HepG2 (cell line): ENCODE results near the gene TBX21. TPM values are rescaled to one million over a fixed set of nuclear protein-coding genes. Genes with fewer than 3 reads are reported as not detected.

Source experiments
- ATM ChIP-seq: fragments of 450-650 bp; IDR thresholded peaks from 2 replicates; pipeline ENCODE4 v1.7.1; 2017; ENCODE audit warnings: mild to moderate bottlenecking, borderline replicate concordance
- CBX5 ChIP-seq: sonication (generic); formaldehyde crosslinking; IDR thresholded peaks from 2 replicates; pipeline ENCODE4 v1.4.0; 2020; ENCODE audit warnings: missing genetic modification reagents, borderline replicate concordance
- E2F1 ChIP-seq: sonication (generic); formaldehyde crosslinking; IDR thresholded peaks from 2 replicates; pipeline ENCODE4 v1.5.0; 2020; ENCODE audit warnings: missing genetic modification reagents
- ETV6 ChIP-seq: sonication (generic); formaldehyde crosslinking; conservative IDR thresholded peaks from 2 replicates; pipeline ENCODE4 v1.4.0; 2020; ENCODE audit warnings: missing genetic modification reagents
- FOXO1 ChIP-seq: sonication (generic); formaldehyde crosslinking; IDR thresholded peaks from 2 replicates; pipeline ENCODE4 v1.4.0; 2020; ENCODE audit warnings: missing genetic modification reagents
- GABPB1 ChIP-seq: IDR thresholded peaks from 2 replicates; pipeline ENCODE4 v1.6.1; 2016; ENCODE audit warnings: mild to moderate bottlenecking, missing genetic modification reagents, moderate library complexity, missing compliant biosample characterization
- HNRNPUL1 ChIP-seq: fragments of 200-400 bp; formaldehyde crosslinking; IDR thresholded peaks from 2 replicates; pipeline ENCODE4 v1.6.1; 2017; ENCODE audit warnings: low read depth, mild to moderate bottlenecking, low read length, moderate library complexity
- NFYC ChIP-seq: IDR thresholded peaks from 2 replicates; pipeline ENCODE4 v1.6.1; 2016; ENCODE audit warnings: missing genetic modification reagents, missing compliant biosample characterization
- NR2F6 ChIP-seq, 2 experiments: IDR thresholded peaks; 2 replicates each; pipeline ENCODE4 v1.6.1; 2016; ENCODE audit warnings: antibody characterized with exemption in 1 of 2, mild to moderate bottlenecking in 1 of 2
- PAXIP1 ChIP-seq: sonication (generic); formaldehyde crosslinking; conservative IDR thresholded peaks from 2 replicates; pipeline ENCODE4 v1.4.0; 2020; ENCODE audit warnings: mild to moderate bottlenecking, missing genetic modification reagents, moderate library complexity
- POLR2G ChIP-seq: fragments of 200-400 bp; formaldehyde crosslinking; IDR thresholded peaks from 2 replicates; pipeline ENCODE4 v1.6.1; 2018; ENCODE audit warnings: mild to moderate bottlenecking, low read depth, low read length, moderate library complexity
- RARG ChIP-seq: sonication (generic); formaldehyde crosslinking; IDR thresholded peaks from 2 replicates; pipeline ENCODE4 v1.4.0; 2020; ENCODE audit warnings: low read depth, mild to moderate bottlenecking, missing genetic modification reagents
- SMAD9 ChIP-seq: sonication (generic); formaldehyde crosslinking; IDR thresholded peaks from 2 replicates; pipeline ENCODE4 v1.5.1; 2020; ENCODE audit warnings: mild to moderate bottlenecking, missing genetic modification reagents
- TMF1 ChIP-seq: sonication (generic); formaldehyde crosslinking; IDR thresholded peaks from 2 replicates; pipeline ENCODE4 v1.8.1; 2022; ENCODE audit warnings: low read depth, missing genetic modification reagents
- ZMYM3 ChIP-seq: sonication (generic); formaldehyde crosslinking; IDR thresholded peaks from 2 replicates; pipeline ENCODE4 v1.5.1; 2020; ENCODE audit warnings: mild to moderate bottlenecking, missing genetic modification reagents
- ZNF292 ChIP-seq: sonication (generic); formaldehyde crosslinking; IDR thresholded peaks from 2 replicates; pipeline ENCODE4 v1.8.1; 2022; ENCODE audit warnings: mild to moderate bottlenecking, low read depth, missing genetic modification reagents, borderline replicate concordance
- ZNF543 ChIP-seq: sonication (generic); formaldehyde crosslinking; IDR thresholded peaks from 2 replicates; pipeline ENCODE4 v1.4.0; 2020; ENCODE audit warnings: mild to moderate bottlenecking, missing genetic modification reagents
- ZNF605 ChIP-seq: sonication (generic); formaldehyde crosslinking; IDR thresholded peaks from 2 replicates; pipeline ENCODE4 v1.8.0; 2022; ENCODE audit warnings: mild to moderate bottlenecking, missing genetic modification reagents
- ZNF746 ChIP-seq: sonication (generic); formaldehyde crosslinking; IDR thresholded peaks from 2 replicates; pipeline ENCODE4 v1.8.0; 2022; ENCODE audit warnings: mild to moderate bottlenecking, missing genetic modification reagents
- polyA plus RNA-seq, 8 experiments: library from polyadenylated mRNA; depleted of rRNA in 3 of 8; stranded (reverse) in 7 of 8; unstranded in 1 of 8; fragments of >200 nt; fragmentation: Illumina TruSeq in 4 of 8; extraction: Trizol in 4 of 8; gene quantifications; 2 replicates each; pipeline versions ENCODE4 v1.2.1 to v1.2.3, GENCODE V29; 2011 to 2016; ENCODE audit warnings: low read depth in 4 of 8, missing spikeins in 1 of 8, mixed read lengths in 1 of 8; ENCODE audit not compliant: insufficient read depth in 1 of 8
- total RNA-seq, 5 experiments: library from RNA; depleted of rRNA; stranded (reverse); fragments of >200 nt; fragmentation: Illumina TruSeq; extraction: Trizol; gene quantifications; 2 replicates each; pipeline ENCODE4 v1.2.3, GENCODE V29; 2016; ENCODE audit warnings: low read depth in 1 of 5
- TF ChIP-seq, protein P1 (sequence below): sonication (generic); formaldehyde crosslinking; IDR thresholded peaks from 2 replicates; pipeline ENCODE4 v1.5.0; 2020; ENCODE audit warnings: mild to moderate bottlenecking, missing genetic modification reagents
- TF ChIP-seq, protein P2 (sequence below): sonication (generic); formaldehyde crosslinking; IDR thresholded peaks from 2 replicates; pipeline ENCODE4 v1.4.0; 2020; ENCODE audit warnings: mild to moderate bottlenecking, missing genetic modification reagents

TBX21 gene
- total and polyA plus RNA-seq, 2 of the 13 experiments (the other 11 are each of a cell fraction or from before 2014, with no cell fraction given) = not detected

DNA sequence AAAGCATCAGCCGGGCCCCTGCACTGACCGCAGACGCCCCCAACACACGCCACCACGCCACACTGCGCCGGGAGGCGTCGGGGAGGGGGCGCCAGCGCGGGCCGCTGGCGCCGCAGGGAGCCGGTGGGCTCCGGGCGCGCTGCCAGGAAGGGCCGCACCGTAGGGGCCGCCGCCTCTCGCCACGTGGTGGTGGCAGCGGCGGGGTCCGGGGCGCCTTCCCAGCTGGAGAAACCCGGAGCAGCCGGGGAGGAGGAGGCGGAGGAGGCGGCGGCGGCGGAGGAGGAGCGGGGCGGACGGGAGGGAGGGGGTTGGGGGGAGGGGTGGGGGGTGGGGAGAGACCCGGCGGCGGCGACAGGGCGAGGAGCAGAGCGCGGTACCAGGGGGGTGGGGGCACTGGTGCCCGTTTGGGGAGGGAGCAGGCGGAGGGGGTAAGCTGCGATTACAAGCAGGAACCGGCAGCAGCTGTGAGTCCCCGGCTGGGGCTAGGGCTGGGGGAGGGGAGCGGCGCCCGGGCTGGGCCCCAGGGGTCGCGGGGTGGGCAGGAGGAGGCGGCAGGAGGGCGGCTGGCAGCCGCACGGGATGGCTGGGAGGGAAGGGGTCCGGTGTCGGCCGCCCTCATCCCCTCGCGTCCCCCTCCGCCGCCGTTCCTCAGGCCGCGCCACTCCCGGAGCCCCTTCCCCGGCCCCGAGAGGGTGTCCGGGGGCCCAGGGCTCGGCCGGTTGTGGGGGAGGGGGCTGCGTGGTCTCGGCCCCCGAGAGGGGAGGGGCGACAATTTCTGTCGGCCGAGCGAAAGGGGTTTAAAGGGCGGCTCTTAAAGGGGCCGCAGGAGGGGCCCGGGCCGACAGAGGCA is 39.1 kb upstream of the TBX21 start, which contains the start of gene TBKBP1 (continued):
- no peak for TF ChIP-seq POLR2G
- TF ChIP-seq CBX5 (CRISPR knock-in tag) = no peak
- no peak for TF ChIP-seq ZNF543 (CRISPR knock-in tag)
- no peak for TF ChIP-seq ETV6 (CRISPR knock-in tag)
- TF ChIP-seq E2F1 (CRISPR knock-in tag) = 0 out of 2 replicates have a peak, but pooled peaks have one; percentile 26
- TF ChIP-seq, protein P1, sequence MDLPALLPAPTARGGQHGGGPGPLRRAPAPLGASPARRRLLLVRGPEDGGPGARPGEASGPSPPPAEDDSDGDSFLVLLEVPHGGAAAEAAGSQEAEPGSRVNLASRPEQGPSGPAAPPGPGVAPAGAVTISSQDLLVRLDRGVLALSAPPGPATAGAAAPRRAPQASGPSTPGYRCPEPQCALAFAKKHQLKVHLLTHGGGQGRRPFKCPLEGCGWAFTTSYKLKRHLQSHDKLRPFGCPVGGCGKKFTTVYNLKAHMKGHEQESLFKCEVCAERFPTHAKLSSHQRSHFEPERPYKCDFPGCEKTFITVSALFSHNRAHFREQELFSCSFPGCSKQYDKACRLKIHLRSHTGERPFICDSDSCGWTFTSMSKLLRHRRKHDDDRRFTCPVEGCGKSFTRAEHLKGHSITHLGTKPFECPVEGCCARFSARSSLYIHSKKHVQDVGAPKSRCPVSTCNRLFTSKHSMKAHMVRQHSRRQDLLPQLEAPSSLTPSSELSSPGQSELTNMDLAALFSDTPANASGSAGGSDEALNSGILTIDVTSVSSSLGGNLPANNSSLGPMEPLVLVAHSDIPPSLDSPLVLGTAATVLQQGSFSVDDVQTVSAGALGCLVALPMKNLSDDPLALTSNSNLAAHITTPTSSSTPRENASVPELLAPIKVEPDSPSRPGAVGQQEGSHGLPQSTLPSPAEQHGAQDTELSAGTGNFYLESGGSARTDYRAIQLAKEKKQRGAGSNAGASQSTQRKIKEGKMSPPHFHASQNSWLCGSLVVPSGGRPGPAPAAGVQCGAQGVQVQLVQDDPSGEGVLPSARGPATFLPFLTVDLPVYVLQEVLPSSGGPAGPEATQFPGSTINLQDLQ (CRISPR knock-in tag) = no peak
- no peak for TF ChIP-seq ZNF746 (CRISPR knock-in tag)
- TF ChIP-seq NR2F6 (IDR thresholded peaks at IDR 0.05) = no peak
- no peak for TF ChIP-seq NR2F6 (CRISPR knock-in tag; IDR thresholded peaks at IDR 0.05)
- 0 out of 2 replicates have a peak, but pooled peaks have one; percentile 39 for TF ChIP-seq PAXIP1 (CRISPR knock-in tag)
- no peak for TF ChIP-seq NFYC (CRISPR knock-in tag)
- TF ChIP-seq ATM = no peak
- TF ChIP-seq TMF1 (CRISPR knock-in tag) = no peak
- TF ChIP-seq GABPB1 (CRISPR knock-in tag) = peak; percentile 63
- TF ChIP-seq, protein P2, sequence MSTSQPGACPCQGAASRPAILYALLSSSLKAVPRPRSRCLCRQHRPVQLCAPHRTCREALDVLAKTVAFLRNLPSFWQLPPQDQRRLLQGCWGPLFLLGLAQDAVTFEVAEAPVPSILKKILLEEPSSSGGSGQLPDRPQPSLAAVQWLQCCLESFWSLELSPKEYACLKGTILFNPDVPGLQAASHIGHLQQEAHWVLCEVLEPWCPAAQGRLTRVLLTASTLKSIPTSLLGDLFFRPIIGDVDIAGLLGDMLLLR (CRISPR knock-in tag) = no peak
- TF ChIP-seq FOXO1 = peak; percentile 34; the same call in 1 of the 2 replicates
- TF ChIP-seq ZMYM3 (CRISPR knock-in tag) = 0 out of 2 replicates have a peak, but pooled peaks have one; percentile 15
- no peak for TF ChIP-seq RARG (CRISPR knock-in tag)
- TF ChIP-seq HNRNPUL1 = no peak
- TF ChIP-seq ZNF292 (CRISPR knock-in tag) = no peak
- no peak for TF ChIP-seq SMAD9 (CRISPR knock-in tag)
- TF ChIP-seq ZNF605 = no peak
